Neural cell (in vitro differentiated cells): ENCODE measurements around the gene DSCAML1.

Source experiments
- CTCF ChIP-seq: fragments of 450-650 bp; IDR thresholded peaks from 2 replicates; pipeline ENCODE4 v1.5.1; 2014; ENCODE audit warnings: antibody characterized with exemption, mild to moderate bottlenecking, moderate library complexity; ENCODE audit not compliant: poor library complexity, severe bottlenecking
- EZH2 ChIP-seq: fragments of 200-600, 300-800 bp; shearing (Covaris generic), sonication (generic); IDR thresholded peaks from 2 replicates; pipeline ENCODE4 v1.6.1; 2014; ENCODE audit warnings: antibody characterized with exemption, low read length, borderline replicate concordance, mild to moderate bottlenecking; ENCODE audit not compliant: insufficient read depth, poor library complexity, severe bottlenecking
- RAD21 ChIP-seq: fragments of 450-650 bp; conservative IDR thresholded peaks from 2 replicates; pipeline ENCODE4 v1.6.1; 2014; ENCODE audit warnings: antibody characterized with exemption, mild to moderate bottlenecking, moderate library complexity
- REST ChIP-seq: IDR thresholded peaks from 2 replicates; pipeline ENCODE4 v1.6.1; 2012; ENCODE audit warnings: borderline replicate concordance
- TAF1 ChIP-seq: IDR thresholded peaks from 2 replicates; pipeline ENCODE4 v1.6.1; 2012; ENCODE audit warnings: low read depth

GRCh38 chr11:117803896-117804295 lies 6.9 kb upstream of the DSCAML1 start:
- TF ChIP-seq CTCF (no peak), REST (no peak), EZH2 (no peak), RAD21 (no peak), TAF1 (no peak)
